ENCODE results near the gene ZNF135.

Gene ZNF135

DNA sequence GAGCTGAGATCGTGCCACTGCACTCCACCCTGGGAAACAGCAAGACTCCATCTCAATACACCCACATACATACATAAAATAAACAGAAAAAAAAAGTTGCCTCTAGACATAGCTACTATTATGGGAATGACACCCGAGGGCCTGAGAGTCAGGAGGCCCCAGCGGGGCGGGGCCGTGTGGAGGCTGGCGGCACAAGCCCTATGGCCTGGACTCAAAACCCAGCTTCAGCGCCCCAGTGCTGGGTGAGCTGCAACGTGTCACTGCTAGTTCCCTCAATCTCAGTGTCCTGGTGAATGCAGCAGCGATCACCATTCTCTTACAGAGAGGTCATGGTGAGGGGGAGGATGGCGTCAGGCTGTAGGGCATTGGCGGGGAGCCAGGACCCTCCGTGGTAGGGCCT lies 34.4 kb upstream of the ZNF135 start:
- no CpG with 5 or more reads among the region's 12 CpGs for WGBS, 2 donors (ENCODE audit: extremely low coverage in 2 of 2, insufficient read length in 2 of 2, insufficient replicate concordance in 1 of 2)
- Histone ChIP-seq H2AK5ac (ENCODE audit: low read depth, low read length) (no peak overlapping the region), H3K36me3 (replicated peaks in 1 of 2; ENCODE audit: control insufficient read depth in 2 of 2, insufficient read depth in 2 of 2, low read length in 2 of 2) (no peaks in the 10 kb centered on the region), H3K79me1 (ENCODE audit: low read depth, low read length) (no peaks in the 10 kb centered on the region), H3K4me2 (ENCODE audit: insufficient read depth, low read length, poor library complexity, severe bottlenecking) (no peak overlapping the region), H3K14ac (ENCODE audit: low read length) (no peak overlapping the region), H3K9ac (ENCODE audit: low read depth, low read length, poor library complexity) (no peak overlapping the region), H2BK5ac (ENCODE audit: low read length) (no peak overlapping the region), H3K23ac (ENCODE audit: low read depth, low read length, poor library complexity) (no peak overlapping the region), H3K27me3 (ENCODE audit: control insufficient read depth in 3 of 3, insufficient read depth in 3 of 3, low read depth in 1 of 3, low read length in 3 of 3) (no peaks in the 10 kb centered on the region), H3K18ac (ENCODE audit: low read length) (no peak overlapping the region), H2AFZ (ENCODE audit: low read length) (no peak overlapping the region), H3K4me1 (ENCODE audit: control insufficient read depth in 2 of 2, insufficient read depth in 1 of 2, low read depth in 1 of 2, low read length in 2 of 2) (no peaks in the 10 kb centered on the region), H3K9me3 (replicated peaks in 1 of 2; ENCODE audit: control insufficient read depth in 2 of 2, insufficient read depth in 1 of 2, low read depth in 1 of 2, low read length in 2 of 2) (peaks cover 23 to 26% of the 10 kb centered on the region in 2 donors), H2BK120ac (ENCODE audit: low read depth, low read length) (no peak overlapping the region), H3K27ac (replicated peaks; ENCODE audit: low read length) (no peak overlapping the region), H4K8ac (ENCODE audit: low read depth, low read length) (no peak overlapping the region), H2BK15ac (ENCODE audit: low read length) (no peak overlapping the region), H4K91ac (ENCODE audit: low read depth, low read length, poor library complexity) (no peak overlapping the region), H2BK12ac (ENCODE audit: low read length) (no peak overlapping the region), H3K4ac (ENCODE audit: low read length) (no peak overlapping the region), H3K4me3 (ENCODE audit: low read length in 2 of 2) (peak overlapping the region in 1 of 2 donors; percentile 13)
- no peak for DNase-seq (ENCODE audit: low spot score)

DNA sequence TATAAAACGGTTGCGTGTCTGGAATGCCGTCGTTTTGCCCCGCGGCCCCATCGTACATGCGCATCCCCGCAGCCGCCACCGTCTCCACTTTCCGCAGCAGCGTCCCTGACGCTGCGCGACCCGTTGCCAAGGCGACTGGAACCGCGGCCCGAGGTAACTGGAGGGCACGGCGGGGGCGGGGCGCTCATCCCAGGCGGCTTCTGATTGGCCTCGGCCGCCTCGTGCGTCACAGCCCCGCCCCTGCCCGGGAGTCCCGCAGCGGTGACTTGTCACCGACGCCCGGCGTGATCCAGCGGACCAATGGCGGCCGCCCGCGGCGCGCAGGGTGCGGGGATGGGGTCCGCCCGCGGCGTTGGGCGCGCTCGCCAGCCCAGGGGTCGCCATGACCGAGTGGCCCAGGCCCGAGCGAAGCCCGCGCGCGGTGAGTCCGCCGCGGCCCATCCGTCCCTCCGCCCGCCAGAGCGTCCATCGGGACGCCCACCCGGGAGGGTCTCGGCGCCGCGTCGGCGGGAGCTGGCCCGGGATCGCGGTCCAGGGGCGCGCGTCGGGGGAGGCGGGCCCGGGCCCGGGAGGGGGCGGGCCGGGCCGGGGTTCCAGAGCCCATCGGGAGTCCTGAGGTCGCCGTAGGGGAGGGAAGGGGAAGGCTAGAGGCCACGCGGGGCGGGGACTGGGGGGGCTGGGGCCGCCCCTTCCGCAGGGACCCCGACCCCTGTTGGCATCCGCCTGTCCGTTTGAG lies 25.2 kb upstream of the ZNF135 start, which contains the start of gene ZSCAN1:
TSS of gene ZSCAN1 (plus strand) at position 285 of the 736 bp plus-strand sequence. CDS start 3,812 bp downstream, outside the sequence.
- peak within 1 kb of the TSS; percentile 97 for H2AK5ac ChIP-seq (ENCODE audit: low read depth, low read length)
- no peaks in the 10 kb centered on the region for H3K79me1 ChIP-seq (ENCODE audit: low read depth, low read length)
- peak within 1 kb of the TSS; percentile 72 for H2AFZ ChIP-seq (ENCODE audit: low read length)
- no peak within 1 kb of the TSS for H3K4ac ChIP-seq (ENCODE audit: low read length)
- peak within 1 kb of the TSS; percentile 73 for H2BK12ac ChIP-seq (ENCODE audit: low read length)
- peaks cover 0 to 13% of the 10 kb centered on the region in 2 donors for H3K4me1 ChIP-seq (ENCODE audit: control insufficient read depth in 2 of 2, insufficient read depth in 1 of 2, low read depth in 1 of 2, low read length in 2 of 2)
- peak within 1 kb of the TSS; percentile 83 for H3K4me2 ChIP-seq (ENCODE audit: insufficient read depth, low read length, poor library complexity, severe bottlenecking)
- H3K4me3 ChIP-seq (ENCODE audit: low read length in 2 of 2), result peak within 1 kb of the TSS; percentile 50 to 94
- no CpG with 5 or more reads among the region's 101 CpGs for WGBS, 2 donors (ENCODE audit: extremely low coverage in 2 of 2, insufficient read length in 2 of 2, insufficient replicate concordance in 1 of 2)
- peak within 1 kb of the TSS; percentile 96 for H2BK15ac ChIP-seq (ENCODE audit: low read length)
- H3K27me3 ChIP-seq (ENCODE audit: control insufficient read depth in 3 of 3, insufficient read depth in 3 of 3, low read depth in 1 of 3, low read length in 3 of 3), result no peaks in the 10 kb centered on the region
- no peak within 1 kb of the TSS for H2BK120ac ChIP-seq (ENCODE audit: low read depth, low read length)
- H3K9me3 ChIP-seq (replicated peaks in 1 of 2; ENCODE audit: control insufficient read depth in 2 of 2, insufficient read depth in 1 of 2, low read depth in 1 of 2, low read length in 2 of 2), result peaks cover 2 to 20% of the 10 kb centered on the region in 2 donors
- H2BK5ac ChIP-seq (ENCODE audit: low read length), result peak within 1 kb of the TSS; percentile 53
- H3K27ac ChIP-seq (replicated peaks; ENCODE audit: low read length), result peak within 1 kb of the TSS; percentile 83
- peak within 1 kb of the TSS; percentile 98 for H3K18ac ChIP-seq (ENCODE audit: low read length)
- H3K9ac ChIP-seq (ENCODE audit: low read depth, low read length, poor library complexity), result peak within 1 kb of the TSS; percentile 95
- peak; percentile 94 for DNase-seq (ENCODE audit: low spot score)
- no peak within 1 kb of the TSS for H3K14ac ChIP-seq (ENCODE audit: low read length)
- H3K23ac ChIP-seq (ENCODE audit: low read depth, low read length, poor library complexity), result peak within 1 kb of the TSS; percentile 91
- peak within 1 kb of the TSS; percentile 72 for H4K91ac ChIP-seq (ENCODE audit: low read depth, low read length, poor library complexity)
- H4K8ac ChIP-seq (ENCODE audit: low read depth, low read length), result peak within 1 kb of the TSS; percentile 59
- peaks cover 0 to 5% of the 10 kb centered on the region in 2 donors for H3K36me3 ChIP-seq (replicated peaks in 1 of 2; ENCODE audit: control insufficient read depth in 2 of 2, insufficient read depth in 2 of 2, low read length in 2 of 2)

DNA sequence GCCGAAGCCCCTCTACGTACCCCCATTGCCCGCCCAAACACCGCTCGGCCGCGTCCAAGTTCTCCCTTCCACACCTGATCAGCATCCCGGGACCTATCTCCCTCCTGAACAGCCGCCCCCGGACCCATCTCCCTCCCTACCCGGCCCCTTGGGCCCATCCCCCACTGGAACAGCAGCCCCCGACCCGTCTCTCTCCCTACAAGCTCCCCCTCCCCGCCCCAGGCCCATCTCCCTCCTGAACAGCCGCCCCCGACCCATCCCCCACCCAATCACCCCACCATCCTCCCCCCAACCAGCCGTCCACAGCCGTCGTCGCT lies 24.6 kb upstream of the ZNF135 start:
- peak overlapping the region; percentile 83 for H3K27ac ChIP-seq (replicated peaks; ENCODE audit: low read length)
- H3K18ac ChIP-seq (ENCODE audit: low read length), result peak overlapping the region; percentile 98
- H3K9me3 ChIP-seq (replicated peaks in 1 of 2; ENCODE audit: control insufficient read depth in 2 of 2, insufficient read depth in 1 of 2, low read depth in 1 of 2, low read length in 2 of 2), result peaks cover 2 to 20% of the 10 kb centered on the region in 2 donors
- peak overlapping the region; percentile 59 for H4K8ac ChIP-seq (ENCODE audit: low read depth, low read length)
- no peak overlapping the region for H2BK120ac ChIP-seq (ENCODE audit: low read depth, low read length)
- H3K27me3 ChIP-seq (ENCODE audit: control insufficient read depth in 3 of 3, insufficient read depth in 3 of 3, low read depth in 1 of 3, low read length in 3 of 3), result no peaks in the 10 kb centered on the region
- no peak overlapping the region for H3K14ac ChIP-seq (ENCODE audit: low read length)
- peak overlapping the region; percentile 72 for H4K91ac ChIP-seq (ENCODE audit: low read depth, low read length, poor library complexity)
- peak; percentile 17 for DNase-seq (ENCODE audit: low spot score)
- peaks cover 0 to 5% of the 10 kb centered on the region in 2 donors for H3K36me3 ChIP-seq (replicated peaks in 1 of 2; ENCODE audit: control insufficient read depth in 2 of 2, insufficient read depth in 2 of 2, low read length in 2 of 2)
- H2BK15ac ChIP-seq (ENCODE audit: low read length), result peak overlapping the region; percentile 96
- peak overlapping the region; percentile 83 for H3K4me2 ChIP-seq (ENCODE audit: insufficient read depth, low read length, poor library complexity, severe bottlenecking)
- peak overlapping the region; percentile 50 to 94 for H3K4me3 ChIP-seq (ENCODE audit: low read length in 2 of 2)
- no peaks in the 10 kb centered on the region for H3K79me1 ChIP-seq (ENCODE audit: low read depth, low read length)
- peak overlapping the region; percentile 53 for H2BK5ac ChIP-seq (ENCODE audit: low read length)
- peak overlapping the region; percentile 72 for H2AFZ ChIP-seq (ENCODE audit: low read length)
- H2AK5ac ChIP-seq (ENCODE audit: low read depth, low read length), result peak overlapping the region; percentile 97
- peak overlapping the region; percentile 84 for H3K9ac ChIP-seq (ENCODE audit: low read depth, low read length, poor library complexity)
- no peak overlapping the region for H3K4ac ChIP-seq (ENCODE audit: low read length)
- peaks cover 0 to 15% of the 10 kb centered on the region in 2 donors for H3K4me1 ChIP-seq (ENCODE audit: control insufficient read depth in 2 of 2, insufficient read depth in 1 of 2, low read depth in 1 of 2, low read length in 2 of 2)
- H2BK12ac ChIP-seq (ENCODE audit: low read length), result peak overlapping the region; percentile 73
- WGBS, 2 donors (ENCODE audit: extremely low coverage in 2 of 2, insufficient read length in 2 of 2, insufficient replicate concordance in 1 of 2), result no CpG with 5 or more reads among the region's 20 CpGs
- peak overlapping the region; percentile 91 for H3K23ac ChIP-seq (ENCODE audit: low read depth, low read length, poor library complexity)

DNA sequence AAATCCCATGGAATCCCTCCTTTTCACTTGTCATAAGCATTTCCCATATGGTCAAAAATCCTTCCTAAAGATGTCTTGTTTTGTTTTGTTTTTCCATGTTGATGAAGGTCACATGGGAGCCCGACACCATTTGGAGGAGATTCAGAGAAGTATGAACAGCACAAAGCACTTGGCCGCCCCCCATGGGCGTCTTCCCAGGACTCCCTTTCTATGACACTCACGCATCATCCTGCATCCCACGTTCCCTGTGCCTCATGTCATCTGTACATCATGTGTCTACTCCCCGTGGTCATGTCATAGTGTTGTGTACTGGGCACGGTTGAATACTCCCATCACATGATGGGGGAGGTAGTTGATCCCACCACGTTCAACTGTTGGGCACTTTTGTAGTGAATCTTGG lies 23.2 kb upstream of the ZNF135 start:
- Histone ChIP-seq H3K14ac (ENCODE audit: low read length) (no peak overlapping the region), H3K4me2 (ENCODE audit: insufficient read depth, low read length, poor library complexity, severe bottlenecking) (no peak overlapping the region), H4K8ac (ENCODE audit: low read depth, low read length) (no peak overlapping the region), H3K79me1 (ENCODE audit: low read depth, low read length) (no peaks in the 10 kb centered on the region), H2BK5ac (ENCODE audit: low read length) (no peak overlapping the region), H2BK120ac (ENCODE audit: low read depth, low read length) (no peak overlapping the region), H2AFZ (ENCODE audit: low read length) (no peak overlapping the region), H3K23ac (ENCODE audit: low read depth, low read length, poor library complexity) (no peak overlapping the region), H2AK5ac (ENCODE audit: low read depth, low read length) (no peak overlapping the region), H3K36me3 (replicated peaks in 1 of 2; ENCODE audit: control insufficient read depth in 2 of 2, insufficient read depth in 2 of 2, low read length in 2 of 2) (peaks cover 0 to 5% of the 10 kb centered on the region in 2 donors), H3K27me3 (ENCODE audit: control insufficient read depth in 3 of 3, insufficient read depth in 3 of 3, low read depth in 1 of 3, low read length in 3 of 3) (no peaks in the 10 kb centered on the region), H3K18ac (ENCODE audit: low read length) (no peak overlapping the region), H3K9ac (ENCODE audit: low read depth, low read length, poor library complexity) (no peak overlapping the region), H3K4ac (ENCODE audit: low read length) (no peak overlapping the region), H3K27ac (replicated peaks; ENCODE audit: low read length) (no peak overlapping the region), H3K4me3 (ENCODE audit: low read length in 2 of 2) (no peak overlapping the region), H4K91ac (ENCODE audit: low read depth, low read length, poor library complexity) (no peak overlapping the region), H3K4me1 (ENCODE audit: control insufficient read depth in 2 of 2, insufficient read depth in 1 of 2, low read depth in 1 of 2, low read length in 2 of 2) (peaks cover 0 to 15% of the 10 kb centered on the region in 2 donors), H2BK15ac (ENCODE audit: low read length) (no peak overlapping the region), H3K9me3 (replicated peaks in 1 of 2; ENCODE audit: control insufficient read depth in 2 of 2, insufficient read depth in 1 of 2, low read depth in 1 of 2, low read length in 2 of 2) (peaks cover 5 to 30% of the 10 kb centered on the region in 2 donors), H2BK12ac (ENCODE audit: low read length) (no peak overlapping the region)
- DNase-seq (ENCODE audit: low spot score), result no peak
- WGBS, 2 donors (ENCODE audit: extremely low coverage in 2 of 2, insufficient read length in 2 of 2, insufficient replicate concordance in 1 of 2), result no CpG with 5 or more reads among the region's 8 CpGs
